K562 (cell line): ENCODE data around the gene HPSE2. TPM values are rescaled to one million over a fixed set of nuclear protein-coding genes. Genes with fewer than 3 reads are reported as not detected.

Experiments used
- ATF4 ChIP-seq: fragments of 450-650 bp; formaldehyde crosslinking; IDR thresholded peaks from 2 replicates; pipeline ENCODE4 v1.4.0; 2022; ENCODE audit warnings: mild to moderate bottlenecking, moderate library complexity
- DMBX1 ChIP-seq: fragments of 250-450 bp; sonication (Bioruptor Pico); IDR thresholded peaks from 2 replicates; pipeline ENCODE4 v1.8.0; 2022; ENCODE audit warnings: inconsistent platforms, mild to moderate bottlenecking, moderate library complexity, borderline replicate concordance
- HMG20A ChIP-seq: fragments of 450-650 bp; formaldehyde crosslinking; conservative IDR thresholded peaks from 2 replicates; pipeline ENCODE4 v1.4.0; 2020; ENCODE audit warnings: mild to moderate bottlenecking, mixed read lengths
- POLR2AphosphoS2 ChIP-seq: IDR thresholded peaks from 2 replicates; pipeline ENCODE4 v1.6.1; 2012; ENCODE audit warnings: low read length, improper control_type of control experiment
- POLR3A ChIP-seq: IDR thresholded peaks from 2 replicates; pipeline ENCODE4 v1.6.1; 2011; ENCODE audit warnings: borderline replicate concordance, mild to moderate bottlenecking, moderate library complexity; ENCODE audit not compliant: insufficient read length, insufficient read depth; ENCODE audit errors: extremely low read depth
- SOX6 ChIP-seq: fragments of 450-650 bp; IDR thresholded peaks from 2 replicates; pipeline ENCODE4 v1.6.1; 2014; ENCODE audit warnings: mild to moderate bottlenecking
- XRCC5 ChIP-seq: fragments of 200-400 bp; formaldehyde crosslinking; IDR thresholded peaks from 2 replicates; pipeline ENCODE4 v1.6.1; 2017; ENCODE audit warnings: low read depth, mild to moderate bottlenecking, low read length
- ZBTB40 ChIP-seq, 2 experiments: fragments of 450-650 bp in 1 of 2; sonication (generic) in 1 of 2; formaldehyde crosslinking in 1 of 2; IDR thresholded peaks; 2 replicates each; pipeline versions ENCODE4 v1.7.1 to v1.9.0; 2016 to 2022; ENCODE audit warnings: inconsistent platforms in 1 of 2, mild to moderate bottlenecking in 1 of 2, missing genetic modification reagents in 1 of 2
- polyA plus RNA-seq, 8 experiments: library from polyadenylated mRNA; depleted of rRNA in 4 of 8; stranded (reverse) in 5 of 8; unstranded in 3 of 8; fragments of >200 nt; fragmentation: Nextera tagmentation in 2 of 8; fragmentation: Illumina TruSeq in 1 of 8; extraction: Ambion mirVana in 2 of 8; extraction: Trizol in 1 of 8; gene quantifications; 2 replicates each; pipeline versions ENCODE4 v1.2.1 to v1.2.3, GENCODE V29; 2011 to 2014; ENCODE audit warnings: inconsistent platforms in 1 of 8, missing spikeins in 1 of 8
- total RNA-seq, 7 experiments: library from RNA; depleted of rRNA in 6 of 7; stranded (reverse); fragments of >200 nt in 6 of 7; fragmentation: Illumina TruSeq in 2 of 7; extraction: Trizol in 2 of 7; gene quantifications; 2 replicates each; pipeline versions ENCODE4 v1.2.1 to v1.2.3, GENCODE V29; 2011 to 2021; ENCODE audit warnings: low replicate concordance in 1 of 7
- TF ChIP-seq, protein P1 (sequence below): fragments of 450-650 bp; IDR thresholded peaks from one replicate; pipeline ENCODE4 v1.6.1; 2018; ENCODE audit warnings: mild to moderate bottlenecking, moderate library complexity; ENCODE audit not compliant: partially characterized antibody

The HPSE2 gene
- total and polyA plus RNA-seq, 9 of the 15 experiments (the other 6 are each of a cell fraction or from before 2014, with no cell fraction given), result 0.03 to 0.10 (median 0.04) TPM; not detected in 2

GRCh38 chr10:98446661-98447221 is 788.9 kb downstream of the HPSE2 start, which contains the start of gene HPS1 (continued):
- TF ChIP-seq ATF4 (CRISPR knock-in tag), result no peak
- no peak for TF ChIP-seq XRCC5
- no peak for TF ChIP-seq POLR2AphosphoS2
- TF ChIP-seq HMG20A (CRISPR knock-in tag), result no peak
- 0 out of 2 replicates have a peak, but pooled peaks have one; percentile 11 for TF ChIP-seq ZBTB40 (IDR thresholded peaks at IDR 0.05)
- TF ChIP-seq ZBTB40 (CRISPR knock-in tag; IDR thresholded peaks at IDR 0.05), result no peak
- no peak for TF ChIP-seq POLR3A
- 0 out of 2 replicates have a peak, but pooled peaks have one; percentile 37 for TF ChIP-seq SOX6
- TF ChIP-seq, protein P1, sequence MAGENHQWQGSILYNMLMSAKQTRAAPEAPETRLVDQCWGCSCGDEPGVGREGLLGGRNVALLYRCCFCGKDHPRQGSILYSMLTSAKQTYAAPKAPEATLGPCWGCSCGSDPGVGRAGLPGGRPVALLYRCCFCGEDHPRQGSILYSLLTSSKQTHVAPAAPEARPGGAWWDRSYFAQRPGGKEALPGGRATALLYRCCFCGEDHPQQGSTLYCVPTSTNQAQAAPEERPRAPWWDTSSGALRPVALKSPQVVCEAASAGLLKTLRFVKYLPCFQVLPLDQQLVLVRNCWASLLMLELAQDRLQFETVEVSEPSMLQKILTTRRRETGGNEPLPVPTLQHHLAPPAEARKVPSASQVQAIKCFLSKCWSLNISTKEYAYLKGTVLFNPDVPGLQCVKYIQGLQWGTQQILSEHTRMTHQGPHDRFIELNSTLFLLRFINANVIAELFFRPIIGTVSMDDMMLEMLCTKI, result no peak
- TF ChIP-seq DMBX1 (CRISPR knock-in tag), result no peak
